ENCODE measurements around the gene PITRM1. TPM values are rescaled to one million over a fixed set of nuclear protein-coding genes. Genes with fewer than 3 reads are reported as not detected.

The PITRM1 gene
- total RNA-seq, 1 donor from 2014 or later, result 110 TPM

DNA sequence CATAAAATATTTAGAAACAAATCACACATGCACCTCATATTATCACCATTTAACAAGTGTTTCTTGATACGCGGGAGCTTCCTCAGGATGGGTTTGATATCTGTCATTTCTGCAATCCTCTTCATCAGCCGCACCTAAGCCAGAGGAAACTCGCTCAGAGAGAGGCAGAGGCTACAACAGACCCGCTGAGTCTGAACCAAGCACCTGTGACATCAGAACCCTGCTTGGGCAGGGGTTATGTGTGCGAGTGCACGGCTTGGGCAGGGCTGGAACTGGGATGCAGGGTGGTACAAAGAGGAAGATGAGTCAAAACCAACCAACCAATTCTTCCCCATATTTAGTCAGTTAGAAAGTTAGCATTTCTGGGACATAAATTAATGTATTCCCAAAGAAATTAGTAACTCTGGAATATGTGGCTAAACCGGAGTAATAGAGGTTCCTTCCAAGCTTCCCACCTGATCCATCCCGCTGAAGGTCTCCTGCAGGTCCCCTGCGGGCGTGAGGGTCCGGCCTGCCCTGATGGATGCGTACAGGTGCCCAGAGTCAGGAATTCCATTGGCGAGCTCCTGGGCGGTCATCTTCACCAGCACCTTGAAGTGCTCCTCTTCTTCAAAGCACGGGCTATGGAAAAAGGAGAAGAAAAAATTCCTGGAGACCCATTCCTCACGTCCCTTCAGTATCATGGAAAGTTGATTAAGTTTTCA lies 25.3 kb downstream of the PITRM1 start:
- H3K36me3 ChIP-seq, result peaks cover 94 to 98% of the 10 kb centered on the region in 2 donors
- no peaks in the 10 kb centered on the region for H3K27me3 ChIP-seq
- H3K27ac ChIP-seq, result no peak overlapping the region
- no peaks in the 10 kb centered on the region for H3K9me3 ChIP-seq
- TF ChIP-seq, protein P1, sequence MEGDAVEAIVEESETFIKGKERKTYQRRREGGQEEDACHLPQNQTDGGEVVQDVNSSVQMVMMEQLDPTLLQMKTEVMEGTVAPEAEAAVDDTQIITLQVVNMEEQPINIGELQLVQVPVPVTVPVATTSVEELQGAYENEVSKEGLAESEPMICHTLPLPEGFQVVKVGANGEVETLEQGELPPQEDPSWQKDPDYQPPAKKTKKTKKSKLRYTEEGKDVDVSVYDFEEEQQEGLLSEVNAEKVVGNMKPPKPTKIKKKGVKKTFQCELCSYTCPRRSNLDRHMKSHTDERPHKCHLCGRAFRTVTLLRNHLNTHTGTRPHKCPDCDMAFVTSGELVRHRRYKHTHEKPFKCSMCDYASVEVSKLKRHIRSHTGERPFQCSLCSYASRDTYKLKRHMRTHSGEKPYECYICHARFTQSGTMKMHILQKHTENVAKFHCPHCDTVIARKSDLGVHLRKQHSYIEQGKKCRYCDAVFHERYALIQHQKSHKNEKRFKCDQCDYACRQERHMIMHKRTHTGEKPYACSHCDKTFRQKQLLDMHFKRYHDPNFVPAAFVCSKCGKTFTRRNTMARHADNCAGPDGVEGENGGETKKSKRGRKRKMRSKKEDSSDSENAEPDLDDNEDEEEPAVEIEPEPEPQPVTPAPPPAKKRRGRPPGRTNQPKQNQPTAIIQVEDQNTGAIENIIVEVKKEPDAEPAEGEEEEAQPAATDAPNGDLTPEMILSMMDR (IDR thresholded peaks at IDR 0.05), result no peak
- H3K4me1 ChIP-seq, result no peaks in the 10 kb centered on the region
- intact Hi-C loops (cut with DNase I), result no loop called here
- no peak for DNase-seq (ENCODE audit: low spot score in 2 of 2)
- H3K4me3 ChIP-seq, result no peak overlapping the region

GRCh38 chr10:3146289-3146688 lies 26.3 kb downstream of the PITRM1 start:
- Histone ChIP-seq H3K4me3 (no peak overlapping the region), H3K4me1 (no peaks in the 10 kb centered on the region), H3K9me3 (no peaks in the 10 kb centered on the region), H3K36me3 (peaks cover 95 to 100% of the 10 kb centered on the region in 2 donors), H3K27ac (no peak overlapping the region), H3K27me3 (no peaks in the 10 kb centered on the region)
- DNase-seq (ENCODE audit: low spot score in 2 of 2), result no peak
- TF ChIP-seq, protein P1 (IDR thresholded peaks at IDR 0.05), result no peak
- intact Hi-C loops (cut with DNase I), result no loop called here

DNA sequence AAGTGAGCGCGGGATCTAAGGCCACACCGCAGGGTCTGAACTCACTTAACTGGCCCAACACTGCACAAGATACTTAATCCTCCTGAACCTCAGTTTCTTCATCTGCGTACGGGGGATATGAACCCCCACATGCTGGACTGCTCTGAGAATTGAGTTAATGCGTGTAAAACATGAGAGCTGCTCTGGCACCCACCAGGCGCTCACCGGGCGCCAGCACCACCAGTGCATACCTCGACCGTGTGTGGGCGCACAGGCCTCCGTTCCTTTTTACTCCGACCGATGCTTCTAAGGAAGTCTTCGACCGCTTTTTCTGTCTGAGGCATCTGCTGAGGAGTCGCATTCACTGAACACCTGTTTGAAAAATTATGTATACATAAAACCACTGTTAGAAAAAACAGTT lies 27.2 kb downstream of the PITRM1 start:
- intact Hi-C loops (cut with DNase I), result no loop called here
- H3K9me3 ChIP-seq, result no peaks in the 10 kb centered on the region
- TF ChIP-seq, protein P1 (IDR thresholded peaks at IDR 0.05), result no peak
- peaks cover 0 to 6% of the 10 kb centered on the region in 2 donors for H3K4me1 ChIP-seq
- no peaks in the 10 kb centered on the region for H3K27me3 ChIP-seq
- H3K27ac ChIP-seq, result no peak overlapping the region
- H3K4me3 ChIP-seq, result no peak overlapping the region
- H3K36me3 ChIP-seq, result peaks cover 85 to 99% of the 10 kb centered on the region in 2 donors
- DNase-seq (ENCODE audit: low spot score in 2 of 2), result no peak

GRCh38 chr10:3143791-3144434 lies 28.7 kb downstream of the PITRM1 start:
- Histone ChIP-seq H3K9me3 (no peaks in the 10 kb centered on the region), H3K4me3 (no peak overlapping the region), H3K36me3 (peaks cover 80 to 99% of the 10 kb centered on the region in 2 donors), H3K4me1 (peaks cover 0 to 11% of the 10 kb centered on the region in 2 donors), H3K27me3 (no peaks in the 10 kb centered on the region), H3K27ac (no peak overlapping the region)
- intact Hi-C loops (cut with DNase I), result no loop called here
- TF ChIP-seq, protein P1 (IDR thresholded peaks at IDR 0.05), result no peak
- no peak for DNase-seq (ENCODE audit: low spot score in 2 of 2)

- intact Hi-C loops (cut with DNase I), result no loop called here
- Histone ChIP-seq H3K27me3 (no peaks in the 10 kb centered on the region), H3K9me3 (no peaks in the 10 kb centered on the region), H3K27ac (no peak overlapping the region), H3K4me1 (peaks cover 0 to 11% of the 10 kb centered on the region in 2 donors), H3K36me3 (peaks cover 80 to 99% of the 10 kb centered on the region in 2 donors), H3K4me3 (no peak overlapping the region)
- DNase-seq (ENCODE audit: low spot score in 2 of 2), result no peak
- TF ChIP-seq, protein P1 (IDR thresholded peaks at IDR 0.05), result no peak
Measured at GRCh38 chr10:3143366-3143765, 29.2 kb downstream of the PITRM1 start.
